NCI-H146 treated with DMSO at 0.1 percent for 48 hours (cell line): Measurements from ENCODE around the gene TBC1D30.
"Not testable (repeated sequence)": the region's sequence is repeated elsewhere in the genome, so short reads cannot be mapped to it uniquely, and the experiment has no call there.

ENCODE experiments used
- DNase-seq: peaks from one replicate; lab custom pipeline; 2025; ENCODE audit not compliant: unreplicated experiment; lab: John Stamatoyannopoulos, UW

The TBC1D30 gene

DNA sequence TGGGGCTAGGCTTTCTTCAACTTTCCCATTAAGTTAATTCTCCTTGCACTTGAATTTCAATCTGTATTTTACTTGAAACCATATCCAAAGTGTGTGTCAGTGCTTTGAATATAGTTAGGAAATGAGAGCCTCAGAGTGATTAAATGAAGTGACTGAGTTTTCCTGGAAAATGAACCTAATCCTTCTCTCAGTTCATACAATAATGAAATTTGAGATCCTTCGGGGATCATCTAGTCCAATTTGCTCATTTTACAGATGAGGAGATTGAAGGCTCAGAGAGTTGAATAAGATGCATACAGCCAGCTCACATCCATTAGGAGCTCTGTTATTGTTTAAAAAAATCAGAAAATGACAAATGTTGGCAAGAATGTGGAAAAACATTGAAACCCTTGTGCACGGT lies 18.3 kb upstream of the TBC1D30 start:
- DNase-seq = no peak

- DNase-seq = no peak
These were observed 17.6 kb upstream of the TBC1D30 start for GRCh38 chr12:64806593-64807460.

DNA sequence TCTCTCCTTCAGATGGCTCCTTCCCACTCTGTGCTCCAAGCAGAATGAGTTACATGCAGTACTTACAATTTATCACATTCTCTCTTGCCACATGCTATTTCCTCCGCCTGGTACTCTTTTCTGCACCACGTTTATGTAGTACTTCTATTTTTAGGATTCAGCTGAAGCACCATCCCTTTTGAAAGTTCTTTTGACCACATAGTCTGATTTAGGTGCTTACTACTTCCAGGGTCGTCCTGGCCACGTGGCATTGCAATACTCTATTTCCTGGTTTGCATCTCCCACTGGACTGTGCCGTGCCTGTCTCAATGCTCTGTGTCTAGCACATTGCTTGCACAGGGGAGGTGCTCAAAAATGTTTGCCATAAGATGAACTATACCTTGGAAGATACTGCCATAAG lies 16.3 kb upstream of the TBC1D30 start:
- no peak for DNase-seq

DNA sequence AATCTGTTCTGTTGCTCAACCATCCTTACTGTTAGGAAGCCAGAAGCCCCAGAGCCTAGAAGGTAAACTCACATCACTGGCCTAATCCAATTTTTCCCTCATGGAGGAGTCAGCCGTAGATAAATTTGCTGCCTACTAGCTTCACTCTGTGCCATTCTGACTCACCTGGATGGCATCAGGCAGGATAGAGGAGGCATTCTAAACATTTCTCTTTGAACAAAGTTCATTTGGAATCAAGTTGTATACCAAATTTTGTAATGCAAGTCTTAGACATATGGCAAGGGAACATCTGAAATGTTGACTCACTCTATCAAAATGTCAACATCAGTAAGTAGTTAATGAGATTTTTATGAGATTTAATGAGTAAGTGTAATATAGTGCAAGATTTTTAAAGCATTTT lies 13.6 kb upstream of the TBC1D30 start:
- DNase-seq = no peak

- DNase-seq = no peak
These were observed 10.7 kb upstream of the TBC1D30 start for GRCh38 chr12:64813723-64814122.

DNA sequence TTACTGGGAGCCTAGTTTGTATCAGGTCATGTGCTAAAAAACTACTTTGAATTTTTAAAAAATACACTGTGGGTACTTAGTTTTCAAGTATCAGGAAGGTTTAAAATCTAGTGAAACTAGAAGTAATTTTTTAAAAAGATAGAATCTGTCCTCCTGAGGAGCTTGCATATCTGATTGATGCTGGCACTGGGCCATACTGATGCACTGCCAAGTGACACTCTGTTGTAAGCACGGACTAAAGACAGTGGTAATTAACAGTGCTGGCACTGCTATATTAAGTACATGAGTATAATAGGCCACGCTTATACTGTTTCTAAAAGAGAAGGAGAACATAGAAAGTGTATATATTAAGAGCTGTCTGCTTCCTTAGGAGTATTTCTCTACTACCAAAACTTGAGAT lies 10.0 kb upstream of the TBC1D30 start:
- no peak for DNase-seq

DNA sequence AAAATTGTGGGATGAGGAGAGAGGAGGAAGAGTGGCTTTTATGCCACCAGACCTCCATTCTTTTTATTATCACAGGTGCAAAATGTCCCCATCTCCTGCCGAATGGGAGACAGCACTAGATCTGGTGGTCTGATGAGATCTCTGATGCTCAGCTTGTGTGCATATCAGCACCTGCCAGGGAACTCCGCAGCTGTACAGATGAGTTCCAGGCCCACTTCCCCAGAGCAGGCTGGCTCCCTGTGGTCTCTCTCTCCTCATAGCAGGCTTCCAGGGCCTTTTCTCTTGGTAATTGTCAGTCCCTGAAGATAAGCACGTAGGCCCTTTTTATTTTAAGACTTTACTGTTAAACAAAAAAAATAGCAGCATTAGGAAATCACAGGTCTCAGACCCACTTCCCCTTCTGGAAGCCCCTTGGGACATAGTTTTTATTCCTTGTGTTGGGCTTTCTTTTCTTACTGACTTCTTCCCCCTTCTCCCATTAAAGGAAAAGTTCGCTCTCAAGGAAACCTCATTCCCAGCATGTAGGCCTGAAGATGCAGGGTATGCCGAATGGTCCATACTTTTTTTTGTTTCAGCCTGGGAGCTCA lies 4.5 kb upstream of the TBC1D30 start:
- DNase-seq = no peak

DNA sequence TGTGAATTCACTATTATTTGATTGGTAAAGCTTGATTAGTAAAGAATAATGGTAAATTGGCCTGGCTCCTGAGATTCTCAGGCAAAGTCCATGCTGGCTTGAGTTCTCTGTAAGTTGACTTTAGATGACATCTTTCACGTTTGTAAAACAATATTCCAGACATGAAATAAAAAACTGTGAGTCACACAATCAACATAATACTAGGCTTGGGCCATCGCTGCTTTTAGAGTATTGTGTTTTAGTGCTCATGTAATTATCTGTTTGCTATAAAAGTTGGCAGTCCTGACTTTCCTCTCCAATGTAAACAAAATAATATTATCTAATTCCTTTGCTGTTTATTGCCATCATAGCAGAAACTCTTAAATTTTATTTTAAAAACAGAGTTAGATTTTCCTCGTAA lies 3.9 kb upstream of the TBC1D30 start:
- no peak for DNase-seq

- no peak for DNase-seq
These were observed 3.3 kb upstream of the TBC1D30 start for GRCh38 chr12:64821116-64821630.

- no peak for DNase-seq
These were observed 332 bp upstream of the TBC1D30 start for GRCh38 chr12:64824130-64824499.

- DNase-seq = peak; percentile 64
These were observed 935 bp downstream of the TBC1D30 start for GRCh38 chr12:64825143-64826021.

DNA sequence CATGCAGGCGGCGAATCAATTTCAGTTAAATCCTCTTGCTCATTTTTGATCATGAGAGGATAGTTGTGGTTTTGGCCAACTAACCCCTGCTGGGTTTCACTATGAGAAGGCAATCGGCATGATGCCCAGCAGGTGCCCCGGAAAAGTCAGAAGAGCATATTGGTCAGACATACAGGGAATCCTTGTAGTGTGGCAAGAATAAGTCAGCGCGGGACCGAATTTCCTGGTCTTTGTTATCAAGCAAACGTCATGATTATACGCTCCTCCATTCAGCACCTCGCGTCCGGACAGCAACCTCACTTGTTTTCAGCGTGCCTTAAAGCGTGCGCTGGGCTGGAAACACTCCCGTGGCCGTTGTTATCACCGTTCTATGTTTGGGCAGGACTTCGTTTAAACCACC lies 1.8 kb downstream of the TBC1D30 start:
- DNase-seq = peak; percentile 72

GRCh38 chr12:64828713-64829112 lies 4.3 kb downstream of the TBC1D30 start:
- no peak for DNase-seq

DNA sequence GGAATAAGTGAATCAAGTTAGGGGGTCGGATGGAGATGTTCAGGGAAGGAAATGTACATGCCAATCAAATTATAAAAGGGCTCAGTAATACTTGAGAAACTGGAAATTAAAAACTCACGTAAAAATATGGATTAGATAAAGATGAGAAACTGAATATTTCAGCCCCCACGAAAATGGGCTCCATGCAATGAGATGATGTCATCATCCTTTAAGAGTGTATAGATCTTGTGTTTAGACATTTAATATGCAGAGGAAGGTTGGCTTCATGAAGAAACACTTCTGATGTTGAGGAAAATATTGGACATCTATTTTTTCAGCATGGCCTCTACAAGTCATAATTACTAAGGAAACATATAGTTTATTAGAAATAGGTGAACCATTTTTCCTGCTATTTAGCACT lies 9.5 kb downstream of the TBC1D30 start:
- no peak for DNase-seq

DNA sequence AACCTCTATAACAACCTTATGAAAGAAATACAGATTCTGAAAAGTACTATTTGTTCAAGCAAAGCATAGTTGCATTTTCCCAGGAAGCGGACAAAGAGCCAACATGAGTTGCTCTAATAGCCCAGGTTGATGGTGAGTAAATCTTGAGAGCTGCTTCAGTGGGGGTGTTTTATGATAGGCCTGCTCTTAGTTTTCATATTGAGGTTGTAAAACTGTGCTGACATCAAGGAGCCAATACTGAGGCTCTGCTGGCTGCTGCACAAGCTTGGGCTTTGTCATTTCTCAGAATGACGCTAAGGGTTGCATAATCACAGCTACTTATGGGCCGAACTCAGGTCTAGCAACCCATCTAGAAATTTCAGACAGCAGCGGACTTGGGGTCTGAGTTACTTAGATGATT lies 11.5 kb downstream of the TBC1D30 start:
- no peak for DNase-seq

DNA sequence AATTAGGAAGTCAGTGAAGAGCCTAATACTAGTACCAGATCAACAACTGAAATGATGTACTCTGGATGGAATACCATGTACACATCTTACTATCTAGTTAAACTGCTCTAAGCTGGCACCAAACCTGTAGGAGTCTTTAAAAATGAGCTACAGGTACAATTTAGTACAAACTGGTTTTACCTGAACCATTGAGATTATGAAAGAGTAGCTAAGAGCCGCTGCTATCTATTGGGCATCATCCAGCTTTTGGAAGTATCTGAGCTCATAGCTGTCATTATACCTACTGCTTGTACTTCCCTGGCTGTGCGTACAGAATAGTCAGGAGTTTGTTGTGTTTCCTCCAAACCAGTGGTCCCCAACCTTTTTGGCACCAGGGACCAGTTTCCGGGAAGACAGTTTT lies 12.4 kb downstream of the TBC1D30 start:
- DNase-seq = no peak

DNA sequence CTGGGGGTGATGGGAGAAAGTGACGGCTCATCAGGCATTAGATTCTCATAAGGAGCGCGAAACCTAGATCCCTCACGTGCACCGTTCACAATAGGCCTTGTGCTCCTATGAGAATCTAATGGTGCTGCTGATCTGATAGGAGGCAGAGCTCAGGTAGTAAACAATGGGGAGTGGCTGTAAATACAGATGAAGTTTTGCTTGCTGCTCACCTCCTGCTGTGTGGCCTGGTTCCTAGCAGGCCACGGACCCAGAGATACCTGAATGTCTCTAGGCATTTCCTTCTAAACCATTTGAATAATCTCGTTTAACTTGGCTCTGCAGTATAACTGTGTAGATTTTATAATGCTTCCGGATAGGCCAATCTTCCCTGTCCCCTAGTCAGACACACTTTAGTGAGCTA lies 13.0 kb downstream of the TBC1D30 start:
- DNase-seq = no peak

- peak; percentile 17 for DNase-seq
These were observed 15.7 kb downstream of the TBC1D30 start for GRCh38 chr12:64840119-64840518.

DNA sequence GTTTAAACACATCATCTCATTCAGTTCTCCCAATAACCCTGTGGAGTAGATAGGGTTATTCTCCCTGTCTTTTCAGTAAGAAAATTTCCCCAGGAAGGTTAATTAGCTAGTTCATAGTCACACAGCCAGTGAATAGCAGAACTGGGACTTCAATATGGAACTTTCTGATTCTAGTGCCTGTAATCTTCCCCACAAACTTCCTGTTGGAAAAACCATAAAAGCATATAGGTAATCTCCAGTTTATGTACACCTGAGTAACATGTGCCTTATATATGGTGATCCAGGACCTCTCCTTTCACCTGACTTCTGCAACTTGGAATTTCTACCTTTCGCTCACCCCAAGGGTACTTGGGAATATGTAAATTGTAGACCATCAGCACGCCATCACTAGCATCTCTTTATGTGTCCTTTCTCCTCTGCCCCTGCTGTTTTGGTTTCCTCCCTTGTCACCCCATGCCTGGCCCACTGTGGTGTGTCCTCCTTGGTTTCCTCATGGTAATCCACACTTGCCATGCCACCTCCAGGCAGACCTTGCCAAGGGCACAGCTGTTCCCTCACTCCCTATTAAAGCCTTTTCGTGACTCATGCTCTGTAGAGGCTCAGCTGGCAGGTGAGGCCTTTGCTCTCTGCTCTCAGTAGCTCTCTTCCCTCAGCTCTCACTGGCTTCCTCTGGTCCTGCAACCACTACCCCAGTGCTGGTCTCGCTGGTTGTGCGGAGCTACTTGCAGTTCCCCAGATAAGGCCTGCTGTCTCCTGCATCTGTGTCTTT lies 16.7 kb downstream of the TBC1D30 start:
- DNase-seq = no peak

- not testable (repeated sequence) for DNase-seq
These were observed 24.0 kb downstream of the TBC1D30 start for GRCh38 chr12:64848409-64848808.
